T-helper 17 cell (primary cell): Measurements from ENCODE around the gene VANGL1. TPM values are rescaled to one million over a fixed set of nuclear protein-coding genes. Genes with fewer than 3 reads are reported as not detected.

ENCODE experiments used
- ATAC-seq: fragments of 150-1000 bp; cut with Tn5 transposase; 2 replicates; pipeline ENCODE4 v1.10.0; 2021; ENCODE audit warnings: mild to moderate bottlenecking, moderate library complexity
- DNase-seq, 3 donors: peaks; one replicate each; pipeline versions ENCODE4 v3.0.0 to v3.0.0-alpha.2; 2020 to 2021
- H3K9me3 ChIP-seq: one replicate; pipeline ENCODE4 v1.7.0; 2013; ENCODE audit warnings: low read length, mild to moderate bottlenecking; ENCODE audit not compliant: control insufficient read depth, poor library complexity, severe bottlenecking
- H3K27ac Mint-ChIP-seq: one replicate; pipeline ENCODE4 v1.8.0; 2022; ENCODE audit warnings: mild to moderate bottlenecking, moderate library complexity, mixed read lengths
- H3K27me3 Mint-ChIP-seq: one replicate; pipeline ENCODE4 v1.8.0; 2022; ENCODE audit warnings: mixed read lengths
- H3K36me3 Mint-ChIP-seq: one replicate; pipeline ENCODE4 v1.8.0; 2022; ENCODE audit warnings: low read depth, mixed read lengths
- H3K4me1 Mint-ChIP-seq: one replicate; pipeline ENCODE4 v1.8.0; 2022; ENCODE audit warnings: mild to moderate bottlenecking, mixed read lengths
- H3K4me3 Mint-ChIP-seq: one replicate; pipeline ENCODE4 v1.8.0; 2022; ENCODE audit warnings: mild to moderate bottlenecking, moderate library complexity, mixed read lengths
- total RNA-seq, 4 donors: library from RNA in 2 of 4; stranded (reverse) in 2 of 4; gene quantifications; one replicate each; pipeline ENCODE4 v1.2.3 and lab custom pipeline; 2022 to 2026

VANGL1 gene
- total RNA-seq, 2 donors from 2014 or later, result 2.8 to 3.7 TPM

DNA sequence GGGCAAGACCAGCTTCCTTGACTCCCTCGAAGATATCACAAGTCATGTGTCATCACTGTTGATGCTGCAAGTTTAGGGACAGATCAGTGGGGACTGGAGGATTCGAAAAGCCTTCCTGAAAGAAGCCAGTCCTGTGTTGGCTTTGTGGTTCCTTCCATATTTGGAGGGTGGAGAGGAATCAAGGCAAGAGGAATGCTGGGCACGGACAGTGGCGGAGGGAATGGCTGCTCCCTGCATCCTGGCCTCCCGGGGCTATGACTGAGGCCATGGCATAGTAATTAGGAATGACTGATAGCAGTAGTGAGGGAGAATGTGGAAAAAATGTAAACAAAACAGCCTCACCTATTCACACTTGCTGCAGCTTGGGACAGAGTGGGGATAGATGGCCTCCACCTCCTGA lies 36.4 kb downstream of the VANGL1 start:
- peaks cover 3% of the 10 kb centered on the region for H3K36me3 Mint-ChIP-seq
- H3K27ac Mint-ChIP-seq, result no peak overlapping the region
- DNase-seq (no peak), ATAC-seq (no peak)
- H3K9me3 ChIP-seq, result no peaks in the 10 kb centered on the region
- no peaks in the 10 kb centered on the region for H3K27me3 Mint-ChIP-seq
- peaks cover 6% of the 10 kb centered on the region for H3K4me1 Mint-ChIP-seq
- no peak overlapping the region for H3K4me3 Mint-ChIP-seq

DNA sequence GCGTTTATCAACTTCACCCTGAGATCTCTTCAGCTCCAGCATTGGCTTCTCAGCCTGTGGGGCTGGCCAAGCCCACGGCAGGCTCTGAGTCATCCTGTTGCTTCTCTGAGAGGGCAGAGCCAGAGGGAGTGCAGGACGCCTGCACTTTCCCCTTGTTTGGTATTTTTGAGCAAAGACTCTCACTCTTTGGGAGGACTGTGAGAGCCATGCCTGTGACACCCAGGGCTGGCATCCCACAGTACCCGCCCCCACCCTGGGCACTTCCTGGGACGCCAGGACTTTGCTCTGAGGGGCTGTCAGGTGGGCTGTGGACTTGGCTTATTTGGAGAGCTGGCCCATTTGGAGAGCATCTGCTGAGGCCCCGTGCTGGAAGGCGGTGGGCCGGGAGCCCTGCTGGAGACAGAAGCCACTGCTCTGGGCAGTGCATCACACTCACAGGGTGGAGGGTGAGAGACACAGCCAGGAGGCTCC lies 37.4 kb downstream of the VANGL1 start:
- Mint-ChIP-seq H3K27ac (no peak overlapping the region), H3K27me3 (no peaks in the 10 kb centered on the region), H3K36me3 (peaks cover 2% of the 10 kb centered on the region), H3K4me1 (peaks cover 5% of the 10 kb centered on the region), H3K4me3 (no peak overlapping the region)
- DNase-seq (no peak), ATAC-seq (no peak)
- no peaks in the 10 kb centered on the region for H3K9me3 ChIP-seq

DNA sequence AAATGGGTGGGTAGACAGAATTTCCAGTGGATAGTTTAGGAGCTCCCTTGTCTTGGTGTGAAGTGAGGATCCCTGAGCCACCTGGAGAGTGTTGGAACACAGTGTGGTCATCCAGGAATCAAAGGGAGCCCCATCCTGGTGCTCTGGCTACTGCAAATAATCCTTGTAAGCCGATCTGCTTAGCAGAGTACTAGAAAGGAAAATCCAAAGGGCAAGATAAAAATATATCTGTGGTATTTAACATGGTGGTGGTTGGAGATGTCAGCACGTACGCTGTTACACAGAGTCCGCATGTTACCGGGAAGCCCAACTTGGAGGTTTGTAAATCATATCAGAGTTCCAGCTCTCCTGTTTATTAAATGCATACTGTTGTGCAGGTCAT lies 39.0 kb downstream of the VANGL1 start:
- no peak for DNase-seq
- no peak overlapping the region for H3K27ac Mint-ChIP-seq

DNA sequence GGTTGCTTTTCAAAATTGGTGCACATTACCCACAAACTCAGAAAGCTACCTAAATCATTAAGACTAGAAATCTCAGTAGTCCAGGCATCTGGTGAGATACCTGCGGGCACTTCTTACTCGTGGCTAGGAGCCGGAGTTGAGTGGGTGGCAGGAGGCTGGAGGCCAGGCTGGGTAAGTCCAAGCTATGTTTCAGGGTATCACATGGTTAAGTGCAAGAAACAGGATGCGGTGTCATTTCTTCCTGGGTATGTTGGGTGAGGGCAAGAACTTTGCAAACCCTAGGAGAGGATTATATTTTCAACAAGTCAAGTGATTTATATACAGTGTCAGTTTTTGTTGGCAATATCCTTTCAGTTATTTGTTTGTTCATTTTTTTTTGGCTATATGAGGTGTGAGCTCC lies 41.0 kb downstream of the VANGL1 start:
- ATAC-seq (no peak), DNase-seq (no peak)
- Mint-ChIP-seq H3K36me3 (no peaks in the 10 kb centered on the region), H3K27ac (peak overlapping the region; percentile 27), H3K4me1 (no peaks in the 10 kb centered on the region), H3K27me3 (no peaks in the 10 kb centered on the region), H3K4me3 (no peak overlapping the region)
- H3K9me3 ChIP-seq, result no peaks in the 10 kb centered on the region

More for the DNA sequence above, 39.0 kb downstream of the VANGL1 start:
- Mint-ChIP-seq H3K36me3 (no peaks in the 10 kb centered on the region), H3K27me3 (no peaks in the 10 kb centered on the region), H3K4me1 (peaks cover 3% of the 10 kb centered on the region), H3K4me3 (no peak overlapping the region)
- no peaks in the 10 kb centered on the region for H3K9me3 ChIP-seq
- ATAC-seq, result no peak

DNA sequence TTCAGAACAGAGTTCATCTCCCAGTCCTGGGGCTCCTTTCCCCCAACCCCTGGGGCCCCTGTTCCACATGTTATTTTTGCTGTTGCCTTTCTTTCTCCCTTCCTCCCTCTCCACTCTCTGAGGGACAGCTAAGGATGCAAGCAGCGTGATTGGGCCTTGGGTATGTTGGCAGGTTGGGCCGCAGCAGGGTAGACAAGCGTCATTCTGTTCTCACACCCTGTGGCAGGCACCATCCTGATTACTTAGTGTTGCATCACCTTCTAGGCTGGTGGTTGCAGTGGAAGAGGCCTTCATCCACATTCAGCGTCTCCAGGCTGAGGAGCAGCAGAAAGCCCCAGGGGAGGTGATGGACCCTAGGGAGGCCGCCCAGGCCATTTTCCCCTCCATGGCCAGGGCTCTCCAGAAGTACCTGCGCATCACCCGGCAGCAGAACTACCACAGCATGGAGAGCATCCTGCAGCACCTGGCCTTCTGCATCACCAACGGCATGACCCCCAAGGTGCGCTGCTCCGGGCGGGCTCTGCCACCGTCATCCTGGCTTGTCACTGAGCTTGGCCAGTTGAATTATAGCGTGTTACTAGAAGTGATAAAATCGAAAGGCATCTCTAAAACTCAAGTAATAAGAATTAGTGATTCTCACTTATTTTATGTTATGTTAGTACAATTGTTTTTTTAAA lies 43.4 kb downstream of the VANGL1 start:
- Mint-ChIP-seq H3K27ac (no peak overlapping the region), H3K4me3 (no peak overlapping the region), H3K4me1 (no peaks in the 10 kb centered on the region), H3K36me3 (no peaks in the 10 kb centered on the region), H3K27me3 (no peaks in the 10 kb centered on the region)
- ATAC-seq, result no peak
- no peaks in the 10 kb centered on the region for H3K9me3 ChIP-seq
- DNase-seq, result no peak

DNA sequence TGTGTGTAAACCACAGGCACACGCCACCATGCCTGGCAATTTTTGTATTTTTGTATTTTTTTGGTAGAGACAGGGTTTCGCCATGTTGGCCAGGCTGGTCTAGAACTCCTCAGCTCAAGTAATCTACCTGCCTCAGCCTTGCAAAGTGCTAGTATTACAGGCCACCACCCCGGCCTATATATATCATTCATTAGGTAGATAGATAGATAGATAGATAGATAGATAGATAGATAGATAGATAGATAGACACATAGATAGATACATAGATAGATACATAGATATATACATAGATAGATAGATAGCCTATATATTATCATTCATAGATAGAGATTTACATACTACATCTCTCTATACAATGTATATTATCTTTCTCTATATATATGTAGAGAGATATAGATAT lies 46.0 kb downstream of the VANGL1 start:
- Mint-ChIP-seq H3K27me3 (no peaks in the 10 kb centered on the region), H3K27ac (no peak overlapping the region)

DNA sequence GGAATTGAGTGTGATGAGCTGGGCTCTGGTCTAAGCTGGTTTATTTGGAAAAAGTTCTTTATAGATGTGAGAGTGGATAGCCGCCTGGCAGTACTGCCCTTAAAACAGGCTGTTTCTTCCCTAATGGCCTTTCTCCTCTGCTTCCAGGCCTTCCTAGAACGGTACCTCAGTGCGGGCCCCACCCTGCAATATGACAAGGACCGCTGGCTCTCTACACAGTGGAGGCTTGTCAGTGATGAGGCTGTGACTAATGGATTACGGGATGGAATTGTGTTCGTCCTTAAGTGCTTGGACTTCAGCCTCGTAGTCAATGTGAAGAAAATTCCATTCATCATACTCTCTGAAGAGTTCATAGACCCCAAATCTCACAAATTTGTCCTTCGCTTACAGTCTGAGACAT lies 49.2 kb downstream of the VANGL1 start:
- DNase-seq (no peak), ATAC-seq (no peak)
- Mint-ChIP-seq H3K36me3 (peaks cover 3% of the 10 kb centered on the region), H3K4me1 (no peaks in the 10 kb centered on the region), H3K27me3 (no peaks in the 10 kb centered on the region), H3K27ac (no peak overlapping the region), H3K4me3 (no peak overlapping the region)
- H3K9me3 ChIP-seq, result no peaks in the 10 kb centered on the region

More for the DNA sequence above, 46.0 kb downstream of the VANGL1 start:
- H3K4me1 Mint-ChIP-seq, result no peaks in the 10 kb centered on the region
- no peak overlapping the region for H3K4me3 Mint-ChIP-seq
- ATAC-seq, result no peak
- DNase-seq, result no peak
- H3K9me3 ChIP-seq, result no peaks in the 10 kb centered on the region
- H3K36me3 Mint-ChIP-seq, result peaks cover 3% of the 10 kb centered on the region

DNA sequence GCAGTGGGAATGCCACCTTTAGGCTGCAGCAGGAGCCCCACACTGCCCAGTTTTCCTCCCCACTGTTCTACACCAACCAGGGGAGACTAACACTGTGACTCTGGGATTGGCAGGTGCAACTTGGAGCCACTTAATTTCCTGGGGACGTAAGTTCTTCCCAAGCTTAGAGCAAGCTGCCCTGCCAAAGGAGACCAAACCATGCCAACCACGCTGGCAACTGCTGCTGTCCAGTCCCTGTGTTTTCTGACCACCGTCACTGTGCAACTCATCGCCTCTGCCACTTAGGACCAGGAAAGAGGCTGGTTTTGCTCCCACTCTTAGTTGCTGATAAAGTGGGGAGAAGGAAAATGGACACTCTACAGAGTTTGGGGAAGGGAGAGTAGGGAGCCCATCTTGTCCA lies 50.5 kb downstream of the VANGL1 start:
- ATAC-seq (no peak), DNase-seq (no peak)
- Mint-ChIP-seq H3K27me3 (no peaks in the 10 kb centered on the region), H3K4me1 (no peaks in the 10 kb centered on the region), H3K27ac (no peak overlapping the region), H3K36me3 (peaks cover 3% of the 10 kb centered on the region), H3K4me3 (no peak overlapping the region)
- no peaks in the 10 kb centered on the region for H3K9me3 ChIP-seq

DNA sequence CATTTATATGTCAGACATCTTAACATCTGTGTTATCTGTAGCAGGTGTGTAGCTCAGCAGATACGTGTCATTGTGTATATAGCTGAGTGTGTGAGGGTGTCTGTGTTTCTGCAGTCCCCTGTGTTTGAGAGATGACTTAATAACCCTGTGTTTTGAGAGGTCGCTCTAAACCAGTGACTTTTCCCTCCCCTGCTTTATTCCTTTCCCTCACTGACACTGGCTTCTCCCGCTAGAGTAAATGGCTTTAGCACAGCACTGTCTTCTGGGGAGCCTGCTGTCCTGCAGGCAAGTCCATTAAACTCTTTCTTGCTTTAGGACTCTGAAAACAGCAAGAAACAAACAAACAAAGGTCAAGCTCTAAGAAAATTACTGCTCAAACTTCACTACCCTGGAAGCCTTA lies 53.0 kb downstream of the VANGL1 start:
- Mint-ChIP-seq H3K4me1 (no peaks in the 10 kb centered on the region), H3K36me3 (peaks cover 5% of the 10 kb centered on the region), H3K27ac (no peak overlapping the region), H3K4me3 (no peak overlapping the region), H3K27me3 (peaks cover 7% of the 10 kb centered on the region)
- DNase-seq, result no peak
- no peaks in the 10 kb centered on the region for H3K9me3 ChIP-seq
- no peak for ATAC-seq

DNA sequence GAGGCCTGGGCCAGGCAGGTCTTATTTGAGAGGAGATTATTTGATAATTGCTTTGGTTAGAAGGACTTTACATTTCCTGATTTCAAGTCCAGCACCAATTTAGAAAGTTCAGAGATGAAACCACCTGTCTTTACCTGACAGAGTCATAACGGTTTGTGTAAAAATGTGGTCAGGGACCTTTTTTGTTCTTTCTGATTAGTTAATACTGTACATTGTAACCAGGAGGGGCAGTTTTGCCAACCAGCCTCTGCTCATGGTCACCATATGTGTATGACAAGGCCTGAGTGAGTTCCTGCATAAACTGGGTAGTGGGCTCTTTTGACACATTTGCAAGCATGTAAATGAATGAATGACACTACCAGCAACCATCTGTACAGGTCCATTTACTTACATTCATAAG lies 55.8 kb downstream of the VANGL1 start:
- Mint-ChIP-seq H3K27me3 (peaks cover 23% of the 10 kb centered on the region), H3K4me1 (no peaks in the 10 kb centered on the region), H3K36me3 (peaks cover 3% of the 10 kb centered on the region), H3K4me3 (no peak overlapping the region), H3K27ac (no peak overlapping the region)
- ATAC-seq, result no peak
- no peak for DNase-seq
- H3K9me3 ChIP-seq, result no peaks in the 10 kb centered on the region

DNA sequence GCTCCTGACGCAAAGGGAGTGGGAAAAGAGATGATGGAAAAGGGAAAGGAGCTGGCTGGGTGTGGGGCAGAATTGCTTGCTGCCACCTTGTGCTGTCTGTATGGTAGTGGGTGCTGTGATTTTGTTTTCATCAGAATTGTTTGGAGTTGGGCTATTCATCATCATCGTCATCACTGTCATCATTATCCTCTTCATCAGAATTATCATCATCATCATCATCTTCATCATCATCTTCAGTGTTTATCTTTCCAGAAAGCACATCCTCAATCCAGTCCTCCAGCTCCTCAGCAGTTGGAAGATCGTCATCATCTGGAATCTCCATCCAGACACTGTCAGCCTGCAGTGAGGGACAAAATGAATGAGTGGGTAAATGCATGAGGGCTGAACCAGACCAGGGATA lies 59.3 kb downstream of the VANGL1 start:
- peaks cover 25% of the 10 kb centered on the region for H3K27me3 Mint-ChIP-seq
- no peak overlapping the region for H3K4me3 Mint-ChIP-seq
- DNase-seq (no peak), ATAC-seq (no peak)
- no peaks in the 10 kb centered on the region for H3K9me3 ChIP-seq
- H3K27ac Mint-ChIP-seq, result no peak overlapping the region
- H3K36me3 Mint-ChIP-seq, result peaks cover 3% of the 10 kb centered on the region
- H3K4me1 Mint-ChIP-seq, result no peaks in the 10 kb centered on the region

DNA sequence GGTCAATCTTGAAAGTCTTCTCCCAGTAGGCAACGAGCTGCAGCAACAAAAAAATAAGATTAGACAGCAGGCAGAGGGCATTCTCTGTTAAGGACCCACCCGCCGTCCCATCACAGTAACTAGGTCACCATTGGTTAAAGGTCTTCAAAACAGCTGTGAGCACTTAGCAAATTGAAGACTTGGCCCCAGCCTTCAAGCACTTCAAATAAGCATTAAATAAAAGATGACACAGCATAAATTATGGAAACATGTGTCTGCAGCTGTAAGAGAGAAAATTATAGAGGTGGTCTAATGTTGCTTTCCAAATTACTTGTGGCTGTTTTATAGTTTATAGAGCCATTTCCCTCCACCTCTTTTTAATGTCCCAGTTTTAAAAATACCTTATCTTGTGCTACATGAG lies 61.2 kb downstream of the VANGL1 start:
- Mint-ChIP-seq H3K27me3 (peaks cover 39% of the 10 kb centered on the region), H3K4me3 (no peak overlapping the region), H3K27ac (no peak overlapping the region), H3K4me1 (no peaks in the 10 kb centered on the region), H3K36me3 (peaks cover 3% of the 10 kb centered on the region)
- DNase-seq, result no peak
- ATAC-seq, result no peak
- H3K9me3 ChIP-seq, result no peaks in the 10 kb centered on the region

DNA sequence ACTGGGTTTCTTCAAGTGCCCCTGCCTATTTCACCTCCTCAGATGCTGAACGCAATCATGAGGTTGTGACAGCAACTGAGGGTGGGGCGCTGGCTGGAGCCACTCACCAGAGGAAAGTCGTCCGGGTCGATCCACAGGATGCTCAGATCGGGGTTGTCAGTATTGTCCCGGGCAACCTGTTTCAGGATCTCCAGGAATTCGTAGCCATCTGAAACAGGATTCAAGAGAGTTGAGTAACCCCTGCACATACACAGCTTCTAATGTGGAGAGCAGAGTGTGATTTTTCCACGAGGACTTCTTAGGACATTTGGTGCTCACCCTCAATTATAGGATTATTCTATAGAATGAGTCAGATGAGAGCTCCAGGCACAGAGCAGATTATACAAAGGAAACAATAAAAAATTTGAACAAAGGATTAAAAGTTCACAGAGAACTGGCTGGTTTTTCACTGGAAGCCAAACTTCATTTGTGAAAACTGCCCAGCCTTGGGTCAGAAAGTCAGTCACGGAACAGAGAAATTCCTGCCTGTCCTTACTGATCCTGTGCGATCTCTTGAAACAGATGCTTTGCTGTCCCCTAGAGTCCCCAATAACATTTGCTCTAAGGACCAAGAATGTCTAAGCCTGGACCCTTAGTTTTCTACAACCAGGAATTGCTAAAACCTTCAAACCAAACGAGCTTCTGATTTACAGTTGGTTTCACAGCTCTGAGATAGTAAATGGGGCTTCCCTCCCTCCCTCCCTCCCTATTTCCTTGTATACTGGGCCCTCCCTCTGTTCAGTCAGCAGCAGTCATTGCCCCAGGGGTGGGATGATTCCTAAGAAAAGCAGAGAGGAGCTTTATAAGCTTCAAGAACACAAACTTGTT lies 63.5 kb downstream of the VANGL1 start:
- H3K9me3 ChIP-seq, result no peaks in the 10 kb centered on the region
- Mint-ChIP-seq H3K4me3 (no peak overlapping the region), H3K27ac (no peak overlapping the region), H3K4me1 (no peaks in the 10 kb centered on the region), H3K27me3 (peaks cover 49% of the 10 kb centered on the region), H3K36me3 (peaks cover 2% of the 10 kb centered on the region)
- ATAC-seq (no peak), DNase-seq (no peak)

DNA sequence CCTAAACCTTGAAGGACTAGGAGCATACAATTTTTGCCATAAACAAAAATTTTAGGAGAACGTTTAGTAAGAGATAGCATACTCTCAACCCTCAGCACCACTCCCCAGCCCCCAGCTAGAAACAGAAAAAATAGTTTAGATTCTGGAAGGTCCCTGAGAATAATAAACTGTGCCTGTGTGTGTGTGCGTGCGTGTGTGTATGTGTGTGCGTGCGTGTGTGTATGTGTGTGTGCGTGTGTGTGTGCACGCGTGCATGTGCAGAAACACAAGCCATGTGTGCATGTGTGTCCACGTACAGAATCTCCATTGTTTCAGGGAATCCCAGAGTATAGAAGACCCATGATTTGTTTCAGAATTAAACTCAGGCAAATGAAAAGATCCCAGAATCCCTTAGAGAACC lies 64.2 kb downstream of the VANGL1 start:
- Mint-ChIP-seq H3K4me1 (no peaks in the 10 kb centered on the region), H3K36me3 (peaks cover 2% of the 10 kb centered on the region)

More for the DNA sequence above, 64.2 kb downstream of the VANGL1 start:
- H3K9me3 ChIP-seq, result no peaks in the 10 kb centered on the region
- no peak for DNase-seq
- no peak overlapping the region for H3K4me3 Mint-ChIP-seq
- H3K27ac Mint-ChIP-seq, result no peak overlapping the region
- ATAC-seq, result no peak
- peaks cover 51% of the 10 kb centered on the region for H3K27me3 Mint-ChIP-seq
